ENCODE data around the gene KRTAP15-1.

GRCh38 chr21:30487336-30487735 is 47.3 kb downstream of the KRTAP15-1 start, which contains the start of gene KRTAP19-2:
- TF ChIP-seq EZH2 (conservative IDR thresholded peaks at IDR 0.05; ENCODE audit: low read depth, low read length): no peak
- TF ChIP-seq, protein P1, sequence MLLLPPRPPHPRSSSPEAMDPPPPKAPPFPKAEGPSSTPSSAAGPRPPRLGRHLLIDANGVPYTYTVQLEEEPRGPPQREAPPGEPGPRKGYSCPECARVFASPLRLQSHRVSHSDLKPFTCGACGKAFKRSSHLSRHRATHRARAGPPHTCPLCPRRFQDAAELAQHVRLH (CRISPR knock-in tag; IDR thresholded peaks at IDR 0.05; ENCODE audit: borderline replicate concordance, low read depth): no peak
- TF ChIP-seq EHMT2 (IDR thresholded peaks at IDR 0.05; ENCODE audit: borderline replicate concordance, low read depth, low read length): no peak
- no peak for TF ChIP-seq CTCF (CRISPR knock-in tag; IDR thresholded peaks at IDR 0.05)
- no peak for TF ChIP-seq MYC (CRISPR knock-in tag; IDR thresholded peaks at IDR 0.05; ENCODE audit: borderline replicate concordance)
